Liver (tissue), 9 donors: ENCODE results near the gene ADK. TPM values are rescaled to one million over a fixed set of nuclear protein-coding genes. Genes with fewer than 3 reads are reported as not detected.

Source experiments
- DNase-seq: peaks from one replicate; pipeline ENCODE4 v3.0.0-alpha.2; 2017; ENCODE audit warnings: low spot score
- H3K27ac ChIP-seq, 2 donors: one replicate each; pipeline ENCODE4 v1.7.0; 2013; ENCODE audit warnings: inconsistent platforms in 2 of 2, low read length in 2 of 2, control low read depth in 1 of 2, low read depth in 1 of 2, mild to moderate bottlenecking in 1 of 2
- H3K27me3 ChIP-seq, 4 donors: one replicate each; pipeline versions ENCODE4 v1.6.1 to v1.7.0; 2013; ENCODE audit warnings: low read length in 3 of 4, inconsistent platforms in 1 of 4, mild to moderate bottlenecking in 1 of 4, moderate library complexity in 1 of 4; ENCODE audit not compliant: control insufficient read depth in 4 of 4, insufficient read depth in 4 of 4
- H3K36me3 ChIP-seq, 4 donors: one replicate each; pipeline versions ENCODE4 v1.6.1 to v1.7.0; 2013; ENCODE audit warnings: low read length in 3 of 4, mild to moderate bottlenecking in 3 of 4, low read depth in 1 of 4, moderate library complexity in 1 of 4; ENCODE audit not compliant: control insufficient read depth in 4 of 4, insufficient read depth in 3 of 4
- H3K4me1 ChIP-seq, 4 donors: one replicate each; pipeline versions ENCODE4 v1.6.1 to v1.7.0; 2013; ENCODE audit warnings: low read length in 3 of 4, mild to moderate bottlenecking in 3 of 4, moderate library complexity in 1 of 4; ENCODE audit not compliant: control insufficient read depth in 4 of 4, insufficient read depth in 4 of 4
- H3K4me3 ChIP-seq, 3 donors: one replicate each; pipeline versions ENCODE4 v1.6.1 to v1.7.0; 2013; ENCODE audit warnings: low read length in 3 of 3, control low read depth in 1 of 3, low read depth in 1 of 3, mild to moderate bottlenecking in 1 of 3
- H3K9ac ChIP-seq, 2 donors: one replicate each; pipeline ENCODE4 v1.7.0; 2013; ENCODE audit warnings: low read length in 2 of 2, mild to moderate bottlenecking in 2 of 2, moderate library complexity in 2 of 2, control low read depth in 1 of 2, low read depth in 1 of 2
- H3K9me3 ChIP-seq, 4 donors: one replicate each; pipeline versions ENCODE4 v1.6.1 to v1.7.0; 2013; ENCODE audit warnings: low read length in 3 of 4; ENCODE audit not compliant: control insufficient read depth in 4 of 4
- EGR1 ChIP-seq, 2 donors: IDR thresholded peaks; 2 replicates each; pipeline ENCODE4 v1.6.1; 2016 to 2018; ENCODE audit warnings: antibody characterized with exemption in 2 of 2, low read depth in 2 of 2
- FOXA1 ChIP-seq: IDR thresholded peaks from 2 replicates; pipeline ENCODE4 v1.6.1; 2016; ENCODE audit warnings: antibody characterized with exemption
- FOXA2 ChIP-seq: IDR thresholded peaks from 2 replicates; pipeline ENCODE4 v1.6.1; 2016; ENCODE audit warnings: antibody characterized with exemption
- HNF4A ChIP-seq, 2 donors: conservative IDR thresholded peaks; 2 replicates each; pipeline ENCODE4 v1.6.1; 2016; ENCODE audit warnings: antibody characterized with exemption in 2 of 2, mild to moderate bottlenecking in 2 of 2
- HNF4G ChIP-seq: IDR thresholded peaks from 2 replicates; pipeline ENCODE4 v1.6.1; 2016; ENCODE audit warnings: antibody characterized with exemption
- JUND ChIP-seq, 2 donors: IDR thresholded peaks; 2 replicates each; pipeline ENCODE4 v1.6.1; 2016; ENCODE audit warnings: antibody characterized with exemption in 2 of 2
- NR2F2 ChIP-seq: IDR thresholded peaks from 2 replicates; pipeline ENCODE4 v1.6.1; 2016; ENCODE audit warnings: antibody characterized with exemption
- RAD21 ChIP-seq, 2 donors: IDR thresholded peaks; 2 replicates each; pipeline ENCODE4 v1.6.1; 2016; ENCODE audit warnings: antibody characterized with exemption in 2 of 2, mild to moderate bottlenecking in 2 of 2
- RXRA ChIP-seq, 2 donors: IDR thresholded peaks; 2 replicates each; pipeline ENCODE4 v1.6.1; 2017 to 2018; ENCODE audit warnings: antibody characterized with exemption in 2 of 2, mild to moderate bottlenecking in 1 of 2
- SP1 ChIP-seq: IDR thresholded peaks from 2 replicates; pipeline ENCODE4 v1.6.1; 2018; ENCODE audit warnings: antibody characterized with exemption, mild to moderate bottlenecking
- TAF1 ChIP-seq: conservative IDR thresholded peaks from 2 replicates; pipeline ENCODE4 v1.6.1; 2016; ENCODE audit warnings: antibody characterized with exemption, mild to moderate bottlenecking
- YY1 ChIP-seq: IDR thresholded peaks from 2 replicates; pipeline ENCODE4 v1.6.1; 2016; ENCODE audit warnings: antibody characterized with exemption, mild to moderate bottlenecking
- WGBS: extraction: QIAGEN DNeasy Blood & Tissue Kit; methylation state at CpG from one replicate; pipeline ENCODE4 v1.1.7; 2013; 5-methylcytosine and 5-hydroxymethylcytosine counted together
- polyA plus RNA-seq, 2 donors: library from polyadenylated mRNA; stranded (reverse) in 1 of 2; unstranded in 1 of 2; fragments of 200-250 nt in 1 of 2; fragments of >200 nt in 1 of 2; fragmentation: Nextera tagmentation in 1 of 2; extraction: Ambion mirVana in 1 of 2; gene quantifications; one replicate each; pipeline versions ENCODE4 v1.2.1 to v1.2.3, GENCODE V29; 2013 to 2015
- total RNA-seq, 2 donors: library from RNA; depleted of rRNA; stranded (reverse); fragments of >200 nt; gene quantifications; one replicate each; pipeline ENCODE4 v1.2.3, GENCODE V29; 2014
- TF ChIP-seq, protein P1 (sequence below): IDR thresholded peaks from 2 replicates; pipeline ENCODE4 v1.6.1; 2016; ENCODE audit warnings: antibody characterized with exemption
- TF ChIP-seq, protein P2 (sequence below): fragments of 150-350 bp; IDR thresholded peaks from 2 replicates; pipeline ENCODE4 v1.5.1; 2017; ENCODE audit warnings: improper control_type of control experiment, low read depth, low read length; ENCODE audit not compliant: missing input control
- TF ChIP-seq, protein P3 (sequence below): IDR thresholded peaks from 2 replicates; pipeline ENCODE4 v1.6.1; 2016; ENCODE audit warnings: antibody characterized with exemption
- TF ChIP-seq, protein P4 (sequence below): IDR thresholded peaks from 2 replicates; pipeline ENCODE4 v1.6.1; 2016; ENCODE audit warnings: antibody characterized with exemption
- TF ChIP-seq, protein P5 (sequence below): IDR thresholded peaks from 2 replicates; pipeline ENCODE4 v1.6.1; 2016; ENCODE audit warnings: antibody characterized with exemption, mild to moderate bottlenecking
- donor health status: healthy.
- donor health status: healthy.
- donor health status: healthy.
- donor health status: healthy.
- donor health status: healthy.

The ADK gene
- total and polyA plus RNA-seq, 4 donors, result 18.0 to 110 (median 65.5) TPM

DNA sequence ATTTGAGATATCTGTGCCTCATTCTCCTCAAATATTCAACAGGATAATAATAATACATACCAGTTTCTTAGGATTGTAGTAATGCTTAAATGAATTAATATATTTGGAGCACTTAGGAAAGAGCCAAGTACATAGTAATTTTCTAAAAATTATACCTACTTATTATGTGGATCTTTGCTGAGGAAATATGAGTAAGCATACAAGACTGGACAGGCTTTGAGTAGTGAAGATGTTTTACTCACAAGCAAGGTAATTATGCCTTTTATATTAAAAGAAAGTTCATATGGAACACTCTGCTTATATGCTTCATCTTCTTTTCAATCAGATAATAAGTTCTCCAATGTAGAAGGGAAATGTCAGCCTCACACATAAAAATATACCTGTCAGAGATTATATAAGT lies 337.9 kb downstream of the ADK start:
- TF ChIP-seq SP1 (no peak), TAF1 (no peak), HNF4A (conservative IDR thresholded peaks at IDR 0.05) (no peak), FOXA2 (no peak), EGR1 (IDR thresholded peaks at IDR 0.05; ENCODE audit: low read depth in 2 of 2) (no peak), HNF4G (no peak), FOXA1 (no peak)
- TF ChIP-seq, protein P1, sequence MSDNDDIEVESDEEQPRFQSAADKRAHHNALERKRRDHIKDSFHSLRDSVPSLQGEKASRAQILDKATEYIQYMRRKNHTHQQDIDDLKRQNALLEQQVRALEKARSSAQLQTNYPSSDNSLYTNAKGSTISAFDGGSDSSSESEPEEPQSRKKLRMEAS, result no peak
- TF ChIP-seq, protein P2, sequence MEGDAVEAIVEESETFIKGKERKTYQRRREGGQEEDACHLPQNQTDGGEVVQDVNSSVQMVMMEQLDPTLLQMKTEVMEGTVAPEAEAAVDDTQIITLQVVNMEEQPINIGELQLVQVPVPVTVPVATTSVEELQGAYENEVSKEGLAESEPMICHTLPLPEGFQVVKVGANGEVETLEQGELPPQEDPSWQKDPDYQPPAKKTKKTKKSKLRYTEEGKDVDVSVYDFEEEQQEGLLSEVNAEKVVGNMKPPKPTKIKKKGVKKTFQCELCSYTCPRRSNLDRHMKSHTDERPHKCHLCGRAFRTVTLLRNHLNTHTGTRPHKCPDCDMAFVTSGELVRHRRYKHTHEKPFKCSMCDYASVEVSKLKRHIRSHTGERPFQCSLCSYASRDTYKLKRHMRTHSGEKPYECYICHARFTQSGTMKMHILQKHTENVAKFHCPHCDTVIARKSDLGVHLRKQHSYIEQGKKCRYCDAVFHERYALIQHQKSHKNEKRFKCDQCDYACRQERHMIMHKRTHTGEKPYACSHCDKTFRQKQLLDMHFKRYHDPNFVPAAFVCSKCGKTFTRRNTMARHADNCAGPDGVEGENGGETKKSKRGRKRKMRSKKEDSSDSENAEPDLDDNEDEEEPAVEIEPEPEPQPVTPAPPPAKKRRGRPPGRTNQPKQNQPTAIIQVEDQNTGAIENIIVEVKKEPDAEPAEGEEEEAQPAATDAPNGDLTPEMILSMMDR, result no peak
- TF ChIP-seq, protein P3, sequence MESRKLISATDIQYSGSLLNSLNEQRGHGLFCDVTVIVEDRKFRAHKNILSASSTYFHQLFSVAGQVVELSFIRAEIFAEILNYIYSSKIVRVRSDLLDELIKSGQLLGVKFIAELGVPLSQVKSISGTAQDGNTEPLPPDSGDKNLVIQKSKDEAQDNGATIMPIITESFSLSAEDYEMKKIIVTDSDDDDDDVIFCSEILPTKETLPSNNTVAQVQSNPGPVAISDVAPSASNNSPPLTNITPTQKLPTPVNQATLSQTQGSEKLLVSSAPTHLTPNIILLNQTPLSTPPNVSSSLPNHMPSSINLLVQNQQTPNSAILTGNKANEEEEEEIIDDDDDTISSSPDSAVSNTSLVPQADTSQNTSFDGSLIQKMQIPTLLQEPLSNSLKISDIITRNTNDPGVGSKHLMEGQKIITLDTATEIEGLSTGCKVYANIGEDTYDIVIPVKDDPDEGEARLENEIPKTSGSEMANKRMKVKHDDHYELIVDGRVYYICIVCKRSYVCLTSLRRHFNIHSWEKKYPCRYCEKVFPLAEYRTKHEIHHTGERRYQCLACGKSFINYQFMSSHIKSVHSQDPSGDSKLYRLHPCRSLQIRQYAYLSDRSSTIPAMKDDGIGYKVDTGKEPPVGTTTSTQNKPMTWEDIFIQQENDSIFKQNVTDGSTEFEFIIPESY, result no peak
- TF ChIP-seq, protein P4, sequence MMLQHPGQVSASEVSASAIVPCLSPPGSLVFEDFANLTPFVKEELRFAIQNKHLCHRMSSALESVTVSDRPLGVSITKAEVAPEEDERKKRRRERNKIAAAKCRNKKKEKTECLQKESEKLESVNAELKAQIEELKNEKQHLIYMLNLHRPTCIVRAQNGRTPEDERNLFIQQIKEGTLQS, result no peak
- H3K36me3 ChIP-seq, result peaks cover 0 to 2% (median 0%) of the 10 kb centered on the region in 4 donors
- H3K27me3 ChIP-seq, result no peaks in the 10 kb centered on the region
- H3K27ac ChIP-seq, result no peak overlapping the region
- no peak for DNase-seq
- H3K9me3 ChIP-seq, result no peaks in the 10 kb centered on the region
- H3K9ac ChIP-seq, result no peak overlapping the region
- H3K4me1 ChIP-seq, result peaks cover 0 to 4% (median 0%) of the 10 kb centered on the region in 4 donors
- H3K4me3 ChIP-seq, result no peak overlapping the region

DNA sequence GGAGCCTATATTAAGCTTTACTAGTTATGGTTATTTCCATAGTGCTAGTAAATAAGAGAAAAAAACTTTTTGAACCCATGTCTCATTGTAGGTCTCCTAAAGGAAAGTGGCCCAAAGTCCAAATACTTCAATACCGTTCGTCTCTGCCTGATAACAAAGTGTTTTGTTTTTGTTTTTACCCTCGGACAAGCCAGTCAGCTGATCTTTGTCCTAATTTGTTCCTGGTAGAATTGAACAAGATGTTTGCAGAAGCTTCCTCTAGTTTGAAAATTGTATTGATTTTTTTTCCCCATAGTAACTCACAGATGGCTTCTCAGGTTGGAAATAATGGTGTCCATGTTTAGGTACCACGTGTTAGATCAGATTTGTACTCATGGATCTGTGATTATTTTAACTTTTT lies 339.5 kb downstream of the ADK start:
- no peak overlapping the region for H3K27ac ChIP-seq
- no peak for DNase-seq

More for the DNA sequence above, 339.5 kb downstream of the ADK start:
- Histone ChIP-seq H3K36me3 (no peaks in the 10 kb centered on the region), H3K4me3 (no peak overlapping the region), H3K4me1 (peaks cover 0 to 4% (median 0%) of the 10 kb centered on the region in 4 donors), H3K9ac (no peak overlapping the region), H3K27me3 (no peaks in the 10 kb centered on the region), H3K9me3 (no peaks in the 10 kb centered on the region)
- TF ChIP-seq NR2F2 (no peak), EGR1 (IDR thresholded peaks at IDR 0.05; ENCODE audit: low read depth in 2 of 2) (no peak), YY1 (no peak), JUND (IDR thresholded peaks at IDR 0.05) (no peak), RAD21 (IDR thresholded peaks at IDR 0.05) (no peak), TAF1 (no peak), RXRA (IDR thresholded peaks at IDR 0.05) (no peak), SP1 (no peak), HNF4A (conservative IDR thresholded peaks at IDR 0.05) (no peak), FOXA2 (no peak)
- TF ChIP-seq, protein P1, result no peak
- TF ChIP-seq, protein P5, sequence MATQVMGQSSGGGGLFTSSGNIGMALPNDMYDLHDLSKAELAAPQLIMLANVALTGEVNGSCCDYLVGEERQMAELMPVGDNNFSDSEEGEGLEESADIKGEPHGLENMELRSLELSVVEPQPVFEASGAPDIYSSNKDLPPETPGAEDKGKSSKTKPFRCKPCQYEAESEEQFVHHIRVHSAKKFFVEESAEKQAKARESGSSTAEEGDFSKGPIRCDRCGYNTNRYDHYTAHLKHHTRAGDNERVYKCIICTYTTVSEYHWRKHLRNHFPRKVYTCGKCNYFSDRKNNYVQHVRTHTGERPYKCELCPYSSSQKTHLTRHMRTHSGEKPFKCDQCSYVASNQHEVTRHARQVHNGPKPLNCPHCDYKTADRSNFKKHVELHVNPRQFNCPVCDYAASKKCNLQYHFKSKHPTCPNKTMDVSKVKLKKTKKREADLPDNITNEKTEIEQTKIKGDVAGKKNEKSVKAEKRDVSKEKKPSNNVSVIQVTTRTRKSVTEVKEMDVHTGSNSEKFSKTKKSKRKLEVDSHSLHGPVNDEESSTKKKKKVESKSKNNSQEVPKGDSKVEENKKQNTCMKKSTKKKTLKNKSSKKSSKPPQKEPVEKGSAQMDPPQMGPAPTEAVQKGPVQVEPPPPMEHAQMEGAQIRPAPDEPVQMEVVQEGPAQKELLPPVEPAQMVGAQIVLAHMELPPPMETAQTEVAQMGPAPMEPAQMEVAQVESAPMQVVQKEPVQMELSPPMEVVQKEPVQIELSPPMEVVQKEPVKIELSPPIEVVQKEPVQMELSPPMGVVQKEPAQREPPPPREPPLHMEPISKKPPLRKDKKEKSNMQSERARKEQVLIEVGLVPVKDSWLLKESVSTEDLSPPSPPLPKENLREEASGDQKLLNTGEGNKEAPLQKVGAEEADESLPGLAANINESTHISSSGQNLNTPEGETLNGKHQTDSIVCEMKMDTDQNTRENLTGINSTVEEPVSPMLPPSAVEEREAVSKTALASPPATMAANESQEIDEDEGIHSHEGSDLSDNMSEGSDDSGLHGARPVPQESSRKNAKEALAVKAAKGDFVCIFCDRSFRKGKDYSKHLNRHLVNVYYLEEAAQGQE, result no peak
- WGBS, result 40% methylated on average over 4 of the region's 4 CpGs
